ENCODE results near the gene SH3BGRL.

GRCh38 chrX:81261576-81261975 is 59.7 kb downstream of the SH3BGRL start:
- TF ChIP-seq CTCF (IDR thresholded peaks at IDR 0.05) (no peak), POLR2A (IDR thresholded peaks at IDR 0.05) (no peak)

All from uterus (tissue), 2 donors.